Muscle layer of duodenum (tissue), 2 donors: Measurements from ENCODE around the gene TNRC6C.
A peak's percentile ranks its signal among the peaks of the same experiment; 100 is the strongest.

Source experiments
- H3K27ac ChIP-seq: one replicate; pipeline ENCODE4 v1.7.0; 2013; ENCODE audit warnings: mild to moderate bottlenecking, low read length
- H3K27me3 ChIP-seq: one replicate; pipeline ENCODE4 v1.7.0; 2013; ENCODE audit warnings: low read depth, mild to moderate bottlenecking, control low read depth, low read length
- H3K36me3 ChIP-seq, 2 donors: one replicate each; pipeline ENCODE4 v1.7.0; 2013; ENCODE audit warnings: low read length in 2 of 2, control low read depth in 1 of 2, mild to moderate bottlenecking in 1 of 2; ENCODE audit not compliant: insufficient read depth in 2 of 2, control insufficient read depth in 1 of 2
- H3K4me1 ChIP-seq, 2 donors: one replicate each; pipeline ENCODE4 v1.7.0; 2013; ENCODE audit warnings: low read length in 2 of 2, mild to moderate bottlenecking in 2 of 2, control low read depth in 1 of 2, moderate library complexity in 1 of 2; ENCODE audit not compliant: insufficient read depth in 2 of 2, control insufficient read depth in 1 of 2
- H3K4me3 ChIP-seq, 2 donors: one replicate each; pipeline ENCODE4 v1.7.0; 2013; ENCODE audit warnings: low read length in 2 of 2, low read depth in 1 of 2, mild to moderate bottlenecking in 1 of 2
- H3K9me3 ChIP-seq, 2 donors: one replicate each; pipeline ENCODE4 v1.7.0; 2013; ENCODE audit warnings: low read length in 2 of 2, control low read depth in 1 of 2, mild to moderate bottlenecking in 1 of 2; ENCODE audit not compliant: control insufficient read depth in 1 of 2
- donor health status: healthy.

TNRC6C gene

DNA sequence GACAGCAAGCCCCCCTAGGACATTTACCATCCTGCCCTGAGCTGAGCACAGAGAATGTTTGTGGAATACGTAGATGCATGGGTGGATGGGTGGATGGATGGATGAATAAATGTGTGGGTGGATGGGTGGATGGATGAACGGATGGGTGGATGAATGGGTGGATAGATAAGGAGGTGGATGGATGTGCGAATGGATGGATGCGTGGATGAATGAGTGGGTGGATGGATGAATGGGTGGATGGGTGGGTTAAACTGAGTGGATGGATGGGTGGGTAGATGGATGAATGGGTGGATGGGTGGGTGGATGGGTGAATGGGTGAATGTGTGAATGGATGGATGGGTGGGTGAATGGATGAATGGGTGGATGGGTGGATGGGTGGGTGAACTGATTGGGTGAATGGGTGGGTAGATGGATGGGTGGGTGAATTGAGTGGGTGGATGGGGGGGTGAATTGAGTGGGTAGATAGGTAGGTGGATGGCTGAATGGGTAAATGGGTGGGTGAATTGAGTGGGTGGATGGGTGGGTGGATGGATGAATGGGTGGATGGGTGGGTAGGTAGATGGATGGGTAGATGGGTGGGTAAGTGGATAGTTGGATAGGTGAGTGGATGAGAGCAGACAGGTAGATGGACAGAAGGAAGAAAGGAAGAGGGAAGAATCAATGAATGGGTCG, 164.9 kb downstream of the TNRC6C start:
- H3K4me1 ChIP-seq, result peaks cover 6 to 38% of the 10 kb centered on the region in 2 donors
- H3K36me3 ChIP-seq, result peaks cover 0 to 3% of the 10 kb centered on the region in 2 donors
- no peak overlapping the region for H3K27ac ChIP-seq
- H3K9me3 ChIP-seq, result no peaks in the 10 kb centered on the region
- no peaks in the 10 kb centered on the region for H3K27me3 ChIP-seq
- no peak overlapping the region for H3K4me3 ChIP-seq

GRCh38 chr17:78124081-78124835, 165.8 kb downstream of the TNRC6C start:
- H3K36me3 ChIP-seq, result peaks cover 0 to 3% of the 10 kb centered on the region in 2 donors
- no peaks in the 10 kb centered on the region for H3K9me3 ChIP-seq
- no peak overlapping the region for H3K4me3 ChIP-seq
- H3K4me1 ChIP-seq, result peaks cover 6 to 46% of the 10 kb centered on the region in 2 donors
- H3K27ac ChIP-seq, result no peak overlapping the region
- H3K27me3 ChIP-seq, result no peaks in the 10 kb centered on the region

- no peak overlapping the region for H3K27ac ChIP-seq
- no peaks in the 10 kb centered on the region for H3K27me3 ChIP-seq
- H3K4me3 ChIP-seq, result no peak overlapping the region
- H3K9me3 ChIP-seq, result no peaks in the 10 kb centered on the region
- H3K4me1 ChIP-seq, result peaks cover 8 to 50% of the 10 kb centered on the region in 2 donors
- peaks cover 0 to 3% of the 10 kb centered on the region in 2 donors for H3K36me3 ChIP-seq
Observed at GRCh38 chr17:78124836-78125137, 166.3 kb downstream of the TNRC6C start.

- peaks cover 10 to 53% of the 10 kb centered on the region in 2 donors for H3K4me1 ChIP-seq
- H3K27me3 ChIP-seq, result no peaks in the 10 kb centered on the region
- H3K27ac ChIP-seq, result no peak overlapping the region
- H3K4me3 ChIP-seq, result no peak overlapping the region
- no peaks in the 10 kb centered on the region for H3K9me3 ChIP-seq
- H3K36me3 ChIP-seq, result peaks cover 0 to 3% of the 10 kb centered on the region in 2 donors
Observed at GRCh38 chr17:78125138-78125913, 166.8 kb downstream of the TNRC6C start.

- Histone ChIP-seq H3K27me3 (no peaks in the 10 kb centered on the region), H3K27ac (no peak overlapping the region), H3K4me1 (peaks cover 10 to 58% of the 10 kb centered on the region in 2 donors), H3K9me3 (no peaks in the 10 kb centered on the region), H3K36me3 (peaks cover 0 to 3% of the 10 kb centered on the region in 2 donors), H3K4me3 (no peak overlapping the region)
Observed at GRCh38 chr17:78125976-78126894, 167.7 kb downstream of the TNRC6C start.

- H3K4me1 ChIP-seq, result peaks cover 10 to 64% of the 10 kb centered on the region in 2 donors
- peaks cover 0 to 3% of the 10 kb centered on the region in 2 donors for H3K36me3 ChIP-seq
- H3K27ac ChIP-seq, result no peak overlapping the region
Observed at GRCh38 chr17:78126895-78127238, 168.4 kb downstream of the TNRC6C start.

DNA sequence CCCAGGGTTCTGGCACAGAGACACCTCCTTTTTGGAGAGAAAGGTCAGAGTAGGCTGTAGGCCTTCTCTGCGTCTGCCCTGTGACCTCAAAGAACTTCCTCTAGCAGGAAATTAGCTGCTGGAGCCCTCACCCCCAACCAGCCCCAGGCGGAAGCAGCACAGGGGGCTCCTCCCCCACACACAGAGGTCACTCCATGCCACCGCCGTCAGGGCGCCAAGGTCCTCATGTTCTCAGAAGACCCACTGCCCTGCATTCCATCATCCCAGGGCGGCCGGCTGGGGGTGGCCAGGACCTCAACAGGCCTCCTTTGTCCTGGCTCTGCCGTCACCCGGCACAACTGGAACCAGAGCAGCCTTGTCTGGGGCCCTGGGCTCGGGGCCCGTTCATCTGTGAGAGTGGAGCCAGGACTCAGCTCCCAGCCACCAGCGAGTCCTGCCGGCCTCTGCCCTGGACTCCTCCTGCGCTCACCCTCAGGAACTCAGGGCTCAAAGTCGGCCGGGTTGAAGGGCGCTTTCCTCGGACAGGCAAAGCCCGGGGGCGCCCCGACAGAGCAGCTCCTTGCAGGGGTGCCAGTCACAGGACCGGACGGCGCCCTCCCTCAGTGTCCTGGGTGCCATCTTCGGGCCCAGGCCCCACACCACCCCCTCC, 168.9 kb downstream of the TNRC6C start:
- Histone ChIP-seq H3K4me1 (peaks cover 10 to 69% of the 10 kb centered on the region in 2 donors), H3K9me3 (no peaks in the 10 kb centered on the region), H3K36me3 (peaks cover 0 to 3% of the 10 kb centered on the region in 2 donors), H3K27me3 (no peaks in the 10 kb centered on the region), H3K4me3 (peak overlapping the region; percentile 46 to 77), H3K27ac (peak overlapping the region; percentile 39)

More at GRCh38 chr17:78126895-78127238, 168.4 kb downstream of the TNRC6C start:
- Histone ChIP-seq H3K9me3 (no peaks in the 10 kb centered on the region), H3K4me3 (peak overlapping the region; percentile 46 to 77), H3K27me3 (no peaks in the 10 kb centered on the region)

DNA sequence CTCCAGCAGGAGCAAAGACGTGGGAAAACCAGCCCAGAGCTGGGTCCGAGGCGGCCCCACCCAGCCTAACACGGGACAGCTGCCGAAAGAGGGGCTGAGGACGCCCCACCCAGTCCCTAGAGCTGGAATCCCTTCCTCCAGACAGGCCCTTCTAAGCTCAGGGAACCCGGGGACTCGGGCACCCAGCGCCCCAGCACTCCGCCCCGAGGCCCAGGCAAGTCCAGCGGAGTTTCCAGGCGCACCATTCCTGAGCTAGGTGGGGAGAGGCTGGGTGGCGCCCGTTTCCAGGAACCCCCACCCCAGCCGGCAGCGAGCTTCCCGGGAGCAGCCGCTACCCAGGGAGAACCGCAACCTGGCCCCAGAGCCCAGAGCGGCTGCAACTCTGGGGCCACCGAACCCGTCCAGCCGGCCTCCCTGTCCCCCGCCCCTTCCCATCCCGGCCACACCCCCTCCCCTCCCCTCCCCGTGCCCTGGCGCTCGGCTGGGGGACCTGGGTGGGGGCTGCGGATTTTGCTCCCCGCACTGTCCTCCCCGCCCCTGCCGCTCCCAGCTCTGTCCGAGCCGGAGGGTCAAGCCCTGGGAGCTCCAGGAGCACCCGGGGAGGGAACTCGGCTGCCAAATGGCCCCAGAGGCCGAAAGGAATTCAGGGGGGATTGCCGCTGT, 169.5 kb downstream of the TNRC6C start:
- Histone ChIP-seq H3K27ac (peak overlapping the region; percentile 39), H3K27me3 (no peaks in the 10 kb centered on the region), H3K36me3 (peaks cover 0 to 3% of the 10 kb centered on the region in 2 donors), H3K4me1 (peaks cover 10 to 72% of the 10 kb centered on the region in 2 donors), H3K9me3 (no peaks in the 10 kb centered on the region), H3K4me3 (peak overlapping the region; percentile 46 to 77)

DNA sequence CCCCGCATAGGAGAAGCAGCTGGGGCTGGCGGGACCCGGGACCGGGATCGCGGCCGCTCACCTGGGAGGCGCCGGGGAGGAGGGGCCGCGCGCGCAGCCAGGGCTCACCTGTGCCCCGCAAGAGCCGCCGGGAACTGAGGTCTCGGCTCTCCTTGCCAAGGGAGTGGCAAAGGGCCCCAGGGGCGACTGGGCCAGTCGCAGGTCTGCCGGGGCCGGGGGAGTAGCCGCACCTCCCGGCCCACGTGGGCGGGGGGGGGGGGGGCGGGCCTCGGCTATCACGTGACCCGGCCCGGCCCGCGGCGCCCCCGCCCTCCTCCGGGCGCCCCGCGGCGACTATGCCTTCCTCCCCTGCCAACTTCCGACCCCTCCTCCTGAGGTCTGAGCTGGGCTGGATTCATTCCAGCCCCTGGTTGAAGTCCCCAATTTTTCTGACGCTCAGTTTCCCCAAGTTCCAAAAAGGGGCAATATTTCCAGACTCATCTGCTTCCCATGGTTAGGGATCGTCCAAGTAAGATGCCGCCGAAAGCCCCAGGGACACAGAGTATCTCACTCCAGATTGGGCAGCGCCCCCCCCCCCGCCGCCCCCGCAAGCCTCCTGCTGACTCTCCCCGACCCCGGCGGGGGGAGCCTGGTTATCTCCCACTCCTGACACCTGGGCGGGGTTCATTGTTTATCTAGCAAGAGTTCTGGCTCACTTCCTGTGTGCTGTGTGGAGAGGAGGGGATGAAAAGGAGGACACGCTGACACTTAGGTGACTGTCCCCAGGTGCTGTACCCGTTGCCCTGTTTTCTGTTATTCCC, 170.2 kb downstream of the TNRC6C start, which contains the start of gene TMC6:
Gene TMC6 (minus strand): TSS at position 205 of the 800 bp plus-strand sequence. CDS start 1,923 bp downstream, outside the sequence.
- Histone ChIP-seq H3K27me3 (no peaks in the 10 kb centered on the region), H3K4me3 (peak within 1 kb of the TSS; percentile 46 to 77), H3K36me3 (no peaks in the 10 kb centered on the region), H3K9me3 (no peaks in the 10 kb centered on the region), H3K4me1 (peaks cover 10 to 72% of the 10 kb centered on the region in 2 donors), H3K27ac (peak within 1 kb of the TSS; percentile 39)
